Measurements from ENCODE around the gene MSMP. TPM values are rescaled to one million over a fixed set of nuclear protein-coding genes. Genes with fewer than 3 reads are reported as not detected.
A peak's percentile ranks its signal among the peaks of the same experiment; 100 is the strongest.

The MSMP gene
- total RNA-seq, 2 experiments from 2014 or later = 2.3 to 4.1 TPM

DNA sequence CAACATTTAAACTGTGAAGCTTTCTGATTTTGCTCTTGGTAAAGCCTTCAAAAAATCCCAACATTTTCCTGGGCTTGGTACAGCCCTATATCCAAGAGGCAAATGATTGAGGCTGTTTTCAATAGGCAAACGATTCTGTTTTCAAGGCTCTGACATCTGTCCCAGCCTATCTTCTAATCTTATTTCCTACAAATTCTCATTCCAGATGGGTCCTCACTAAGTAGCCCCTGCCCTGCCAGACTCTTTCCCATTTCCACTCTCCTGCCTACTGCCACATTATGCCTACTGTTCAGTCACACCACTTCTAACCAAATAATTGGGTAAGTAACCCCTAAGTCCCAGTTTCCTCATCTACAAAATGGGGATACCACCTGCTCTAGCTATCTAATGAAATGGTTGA is 8.5 kb downstream of the MSMP start:
- H2AFZ ChIP-seq (ENCODE audit: low read length) = no peak overlapping the region
- peaks cover 39% of the 10 kb centered on the region for H3K79me2 ChIP-seq (ENCODE audit: insufficient read depth, low read depth, low read length)
- peaks cover 43% of the 10 kb centered on the region for H3K4me1 ChIP-seq (ENCODE audit: insufficient read depth, low read length, poor library complexity, severe bottlenecking)
- no peak for DNase-seq (ENCODE audit: low spot score)
- ChIA-PET CTCF (ENCODE audit: unreplicated experiment) (interaction anchor here (1.0 kb wide), 1 partner anchor 11 kb away, joined by 4 read pairs; no protein-coding TSS in a partner anchor), POLR2A (interaction anchor here (0.6 to 1.8 kb wide), 6 partner anchors 11 to 1047 kb away, joined by 3 to 5 read pairs (median 4); partner anchors contain the start of genes CREB3 and TLN1)
- no peak for TF ChIP-seq CTCF (conservative IDR thresholded peaks at IDR 0.05; ENCODE audit: low read length)
- no peak for TF ChIP-seq EZH2phosphoT487 (IDR thresholded peaks at IDR 0.05; ENCODE audit: borderline replicate concordance, low read depth, low read length)
- intact Hi-C loops (cut with micrococcal nuclease; ENCODE audit: unreplicated experiment) = no loop called here
- H3K27ac ChIP-seq (ENCODE audit: low read depth, low read length, poor library complexity, severe bottlenecking) = no peak overlapping the region
- H3K4me2 ChIP-seq (ENCODE audit: low read length) = peak overlapping the region; percentile 98
- H3K9me3 ChIP-seq (ENCODE audit: low read length) = no peaks in the 10 kb centered on the region
- peaks cover 14% of the 10 kb centered on the region; the same call in 1 of the 2 replicates for H4K20me1 ChIP-seq (ENCODE audit: insufficient read depth, low read length)
- peak overlapping the region; percentile 89 for H3K4me3 ChIP-seq (ENCODE audit: low read depth, low read length, poor library complexity, severe bottlenecking)
- BruUV-seq (replicated peaks) = no TSS peak
- no peaks in the 10 kb centered on the region for H3K9me2 ChIP-seq (ENCODE audit: insufficient read depth, low read length)
- H3K36me3 ChIP-seq (ENCODE audit: insufficient read depth, low read length) = peaks cover 43% of the 10 kb centered on the region

DNA sequence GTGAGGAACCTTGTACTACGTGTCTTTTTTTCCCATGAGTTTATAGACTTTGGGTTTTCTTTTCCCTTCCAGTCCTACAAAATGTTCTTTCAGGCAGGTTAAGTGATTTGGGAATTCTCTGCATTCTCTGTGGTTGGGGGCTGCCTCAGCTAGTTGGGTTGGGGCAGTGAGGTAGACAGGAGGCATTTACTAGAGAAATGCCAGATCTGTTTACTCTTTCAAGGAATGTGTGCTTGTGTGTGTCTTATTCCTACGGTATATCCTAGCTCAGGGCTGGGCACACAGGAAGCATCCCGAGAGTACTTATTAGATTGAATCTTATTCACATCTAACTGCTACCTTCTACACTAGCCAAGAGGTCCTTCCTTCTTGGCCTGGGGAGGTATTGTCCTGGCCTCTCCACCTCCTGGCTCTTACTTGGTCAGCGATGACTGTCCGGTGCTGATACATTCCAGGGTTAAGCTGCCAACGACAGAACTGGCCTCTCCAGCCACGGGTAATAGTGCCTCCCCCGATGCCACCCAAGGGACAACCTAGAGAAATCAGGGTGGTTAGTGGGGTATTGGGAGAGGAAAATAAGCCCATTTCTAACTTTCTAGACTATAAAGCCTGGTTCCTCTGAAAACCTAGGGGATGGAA is 10.1 kb downstream of the MSMP start:
- Histone ChIP-seq H2AFZ (ENCODE audit: low read length) (no peak overlapping the region), H3K4me1 (ENCODE audit: insufficient read depth, low read length, poor library complexity, severe bottlenecking) (peaks cover 34% of the 10 kb centered on the region), H3K9me3 (ENCODE audit: low read length) (no peaks in the 10 kb centered on the region), H3K36me3 (ENCODE audit: insufficient read depth, low read length) (peaks cover 59% of the 10 kb centered on the region), H3K79me2 (ENCODE audit: insufficient read depth, low read depth, low read length) (peaks cover 39% of the 10 kb centered on the region), H3K4me3 (ENCODE audit: low read depth, low read length, poor library complexity, severe bottlenecking) (no peak overlapping the region), H3K9me2 (ENCODE audit: insufficient read depth, low read length) (no peaks in the 10 kb centered on the region), H3K4me2 (ENCODE audit: low read length) (no peak overlapping the region), H4K20me1 (ENCODE audit: insufficient read depth, low read length) (peaks cover 14% of the 10 kb centered on the region; the same call in 1 of the 2 replicates), H3K27ac (ENCODE audit: low read depth, low read length, poor library complexity, severe bottlenecking) (no peak overlapping the region)
- CTCF ChIA-PET (ENCODE audit: unreplicated experiment) = no interaction called here
- BruUV-seq (replicated peaks) = no TSS peak
- TF ChIP-seq EZH2phosphoT487 (IDR thresholded peaks at IDR 0.05; ENCODE audit: borderline replicate concordance, low read depth, low read length) (no peak), CTCF (conservative IDR thresholded peaks at IDR 0.05; ENCODE audit: low read length) (no peak)
- DNase-seq (ENCODE audit: low spot score) = no peak
- POLR2A ChIA-PET = interaction anchor here (0.6 to 1.7 kb wide), 3 partner anchors 12 to 1679 kb away, joined by 3 to 4 read pairs (median 3); partner anchors contain the start of genes CREB3 and TLN1
- intact Hi-C loops (cut with micrococcal nuclease; ENCODE audit: unreplicated experiment) = no loop called here

GRCh38 chr9:35743452-35743851 is 10.6 kb downstream of the MSMP start:
- BruUV-seq (replicated peaks) = no TSS peak
- intact Hi-C loops (cut with micrococcal nuclease; ENCODE audit: unreplicated experiment) = no loop called here
- Histone ChIP-seq H3K27ac (ENCODE audit: low read depth, low read length, poor library complexity, severe bottlenecking) (no peak overlapping the region), H4K20me1 (ENCODE audit: insufficient read depth, low read length) (peaks cover 14% of the 10 kb centered on the region; the same call in 1 of the 2 replicates), H3K9me2 (ENCODE audit: insufficient read depth, low read length) (no peaks in the 10 kb centered on the region), H3K4me2 (ENCODE audit: low read length) (no peak overlapping the region), H3K36me3 (ENCODE audit: insufficient read depth, low read length) (peaks cover 65% of the 10 kb centered on the region), H2AFZ (ENCODE audit: low read length) (no peak overlapping the region), H3K9me3 (ENCODE audit: low read length) (no peaks in the 10 kb centered on the region), H3K4me3 (ENCODE audit: low read depth, low read length, poor library complexity, severe bottlenecking) (no peak overlapping the region), H3K4me1 (ENCODE audit: insufficient read depth, low read length, poor library complexity, severe bottlenecking) (peaks cover 34% of the 10 kb centered on the region), H3K79me2 (ENCODE audit: insufficient read depth, low read depth, low read length) (peaks cover 36% of the 10 kb centered on the region)
- no peak for DNase-seq (ENCODE audit: low spot score)
- ChIA-PET POLR2A (interaction anchor here (0.6 to 1.2 kb wide), 2 partner anchors 90 to 1678 kb away, joined by 3 read pairs; no protein-coding TSS in a partner anchor), CTCF (ENCODE audit: unreplicated experiment) (interaction anchor here (0.7 kb wide), 1 partner anchor 19 kb away, joined by 3 read pairs; no protein-coding TSS in a partner anchor)
- TF ChIP-seq EZH2phosphoT487 (IDR thresholded peaks at IDR 0.05; ENCODE audit: borderline replicate concordance, low read depth, low read length) (no peak), CTCF (conservative IDR thresholded peaks at IDR 0.05; ENCODE audit: low read length) (no peak)
